Smooth muscle cell of the brain vasculature (primary cell): ENCODE measurements around the gene SDK2.

ENCODE experiments used
- DNase-seq: peaks from one replicate; pipeline ENCODE4 v3.0.0-alpha.2; 2012; ENCODE audit warnings: low read depth, low spot score

Gene SDK2

GRCh38 chr17:73534209-73534909 lies 109.9 kb downstream of the SDK2 start:
- DNase-seq, result no peak

GRCh38 chr17:73533781-73534180 lies 110.5 kb downstream of the SDK2 start:
- no peak for DNase-seq

- no peak for DNase-seq
These were observed 111.1 kb downstream of the SDK2 start for GRCh38 chr17:73533127-73533526.

GRCh38 chr17:73532421-73532901 lies 111.8 kb downstream of the SDK2 start:
- DNase-seq, result no peak

GRCh38 chr17:73531158-73531557 lies 113.1 kb downstream of the SDK2 start:
- DNase-seq, result no peak

- no peak for DNase-seq
These were observed 115.6 kb downstream of the SDK2 start for GRCh38 chr17:73528679-73529078.

- no peak for DNase-seq
These were observed 117.3 kb downstream of the SDK2 start for GRCh38 chr17:73526952-73527351.

- DNase-seq, result no peak
These were observed 119.1 kb downstream of the SDK2 start for GRCh38 chr17:73524941-73525679.

GRCh38 chr17:73522696-73523095 lies 121.5 kb downstream of the SDK2 start:
- no peak for DNase-seq

GRCh38 chr17:73522107-73522506 lies 122.1 kb downstream of the SDK2 start:
- DNase-seq, result no peak

GRCh38 chr17:73521376-73521775 lies 122.9 kb downstream of the SDK2 start:
- DNase-seq, result no peak

- no peak for DNase-seq
These were observed 123.9 kb downstream of the SDK2 start for GRCh38 chr17:73520369-73520761.

GRCh38 chr17:73519714-73520368 lies 124.4 kb downstream of the SDK2 start:
- no peak for DNase-seq

- no peak for DNase-seq
These were observed 125.2 kb downstream of the SDK2 start for GRCh38 chr17:73519011-73519410.

- DNase-seq, result no peak
These were observed 127.8 kb downstream of the SDK2 start for GRCh38 chr17:73516431-73516830.

GRCh38 chr17:73514146-73514863 lies 129.9 kb downstream of the SDK2 start:
- no peak for DNase-seq

- DNase-seq, result no peak
These were observed 130.8 kb downstream of the SDK2 start for GRCh38 chr17:73513426-73513825.

- DNase-seq, result no peak
These were observed 132.5 kb downstream of the SDK2 start for GRCh38 chr17:73511719-73512115.

GRCh38 chr17:73510981-73511718 lies 133.1 kb downstream of the SDK2 start:
- no peak for DNase-seq

- DNase-seq, result no peak
These were observed 135.2 kb downstream of the SDK2 start for GRCh38 chr17:73508931-73509605.
